Activated T-cell treated with anti-CD3 and anti-CD28 coated beads, Interleukin-2, amount 50 U/mL, for 72 hours (primary cell): ENCODE measurements around the gene GNAT3. TPM values are rescaled to one million over a fixed set of nuclear protein-coding genes. Genes with fewer than 3 reads are reported as not detected.

Experiments used
- ATAC-seq, 2 donors: fragments of 150-1000 bp; cut with Tn5 transposase; replicated peaks in 1 of 2; 2 replicates each; pipeline ENCODE4 v1.10.0; 2021; ENCODE audit warnings: moderate library complexity in 2 of 2, mild to moderate bottlenecking in 1 of 2
- DNase-seq, 2 donors: peaks; one replicate each; pipeline ENCODE4 v3.0.0; 2021 to 2022; ENCODE audit warnings: mixed read lengths in 1 of 2
- H3K27ac Mint-ChIP-seq: one replicate; pipeline ENCODE4 v1.8.0; 2022; ENCODE audit warnings: mild to moderate bottlenecking, moderate library complexity, mixed read lengths
- H3K27me3 Mint-ChIP-seq: one replicate; pipeline ENCODE4 v1.8.0; 2022; ENCODE audit warnings: low read depth, mixed read lengths
- H3K36me3 Mint-ChIP-seq, 2 donors: one replicate each; pipeline ENCODE4 v1.8.0; 2022; ENCODE audit warnings: mixed read lengths in 2 of 2, mild to moderate bottlenecking in 1 of 2; ENCODE audit not compliant: insufficient read depth in 2 of 2
- H3K4me1 Mint-ChIP-seq: one replicate; pipeline ENCODE4 v1.8.0; 2022; ENCODE audit warnings: low read depth, mixed read lengths
- H3K4me3 Mint-ChIP-seq, 2 donors: one replicate each; pipeline ENCODE4 v1.8.0; 2022; ENCODE audit warnings: mild to moderate bottlenecking in 2 of 2, mixed read lengths in 2 of 2, moderate library complexity in 2 of 2
- H3K9me3 Mint-ChIP-seq, 2 donors: one replicate each; pipeline ENCODE4 v1.8.0; 2022; ENCODE audit warnings: mixed read lengths in 2 of 2
- total RNA-seq, 2 donors: library from RNA; stranded (reverse); gene quantifications; one replicate each; pipeline ENCODE4 v1.2.3, GENCODE V29; 2022

Gene GNAT3
- total RNA-seq, 2 donors from 2014 or later = not detected

DNA sequence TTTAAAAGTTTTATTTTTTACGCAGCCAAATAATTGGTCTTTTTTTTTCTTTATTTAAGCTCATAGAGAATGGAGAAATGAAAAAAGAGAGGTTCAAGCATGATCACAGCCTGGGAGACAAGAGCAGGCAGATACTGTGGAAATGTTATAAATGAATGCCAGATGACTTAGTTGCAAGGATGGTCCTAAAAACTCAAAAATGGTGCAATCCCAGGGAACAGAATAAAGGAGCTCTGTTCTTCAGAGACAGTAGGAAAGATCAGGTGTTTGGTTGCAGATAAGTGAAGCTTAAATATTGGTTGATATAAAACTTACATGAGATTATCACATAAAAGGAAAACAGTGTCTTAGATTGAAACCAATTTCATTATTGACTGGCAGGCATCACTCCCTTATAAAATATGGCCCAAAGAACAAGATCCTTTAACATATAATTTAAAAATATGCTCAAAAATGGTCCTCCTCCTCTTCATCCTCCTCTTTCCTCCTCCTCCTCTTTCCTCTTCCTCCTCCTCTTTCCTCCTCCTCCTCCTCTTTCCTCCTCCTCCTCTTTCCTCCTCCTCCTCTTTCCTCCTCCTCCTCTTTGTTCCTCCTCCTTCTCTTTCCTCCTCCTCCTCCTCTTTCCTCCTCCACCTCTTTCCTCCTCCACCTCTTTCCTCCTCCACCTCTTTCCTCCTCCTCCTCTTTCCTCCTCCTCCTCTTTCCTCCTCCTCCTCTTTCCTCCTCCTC lies 18.6 kb downstream of the GNAT3 start:
- H3K4me3 Mint-ChIP-seq = no peak overlapping the region
- H3K27me3 Mint-ChIP-seq = peaks cover 6% of the 10 kb centered on the region
- H3K9me3 Mint-ChIP-seq = peaks cover 0 to 6% of the 10 kb centered on the region in 2 donors
- no peak overlapping the region for H3K27ac Mint-ChIP-seq
- H3K4me1 Mint-ChIP-seq = no peaks in the 10 kb centered on the region
- no peak for ATAC-seq
- H3K36me3 Mint-ChIP-seq = no peaks in the 10 kb centered on the region
- DNase-seq = no peak

DNA sequence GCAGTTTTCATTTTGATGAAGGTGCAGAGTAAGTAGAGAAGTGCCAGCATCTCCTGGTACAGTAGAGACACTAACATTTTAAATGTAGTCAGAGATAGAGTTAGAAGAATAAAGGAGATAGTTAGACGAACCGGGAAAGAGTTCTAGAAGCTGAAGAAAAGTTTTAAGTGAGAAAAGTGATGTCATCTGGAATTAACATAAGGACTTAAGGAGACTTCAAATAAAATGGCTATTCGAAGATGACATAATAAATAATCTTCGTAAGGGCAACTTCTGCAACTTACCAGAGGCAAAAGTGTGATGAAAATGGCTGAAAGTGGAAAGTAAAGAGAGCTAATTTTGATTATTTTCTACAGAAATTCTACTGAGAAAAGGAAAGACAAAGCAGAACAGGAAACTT lies 20.4 kb downstream of the GNAT3 start:
- no peak for DNase-seq
- ATAC-seq = no peak
- Mint-ChIP-seq H3K9me3 (peaks cover 0 to 7% of the 10 kb centered on the region in 2 donors), H3K36me3 (no peaks in the 10 kb centered on the region), H3K27me3 (peaks cover 6% of the 10 kb centered on the region), H3K4me3 (no peak overlapping the region), H3K27ac (no peak overlapping the region), H3K4me1 (no peaks in the 10 kb centered on the region)

- no peaks in the 10 kb centered on the region for H3K4me1 Mint-ChIP-seq
- H3K36me3 Mint-ChIP-seq = no peaks in the 10 kb centered on the region
- ATAC-seq (no peak), DNase-seq (no peak)
- H3K4me3 Mint-ChIP-seq = no peak overlapping the region
- no peak overlapping the region for H3K27ac Mint-ChIP-seq
- peaks cover 0 to 7% of the 10 kb centered on the region in 2 donors for H3K9me3 Mint-ChIP-seq
- H3K27me3 Mint-ChIP-seq = peaks cover 6% of the 10 kb centered on the region
These were observed 23.0 kb downstream of the GNAT3 start for GRCh38 chr7:80488851-80489370.

GRCh38 chr7:80488406-80488805 lies 23.5 kb downstream of the GNAT3 start:
- no peak for DNase-seq
- Mint-ChIP-seq H3K27ac (no peak overlapping the region), H3K27me3 (peaks cover 6% of the 10 kb centered on the region)

GRCh38 chr7:80485721-80486120 lies 26.1 kb downstream of the GNAT3 start:
- no peaks in the 10 kb centered on the region for H3K36me3 Mint-ChIP-seq
- DNase-seq (no peak), ATAC-seq (no peak)
- H3K27ac Mint-ChIP-seq = no peak overlapping the region
- peaks cover 6% of the 10 kb centered on the region for H3K27me3 Mint-ChIP-seq
- H3K4me3 Mint-ChIP-seq = no peak overlapping the region
- H3K4me1 Mint-ChIP-seq = no peaks in the 10 kb centered on the region
- peaks cover 3 to 8% of the 10 kb centered on the region in 2 donors for H3K9me3 Mint-ChIP-seq

More at GRCh38 chr7:80488406-80488805, 23.5 kb downstream of the GNAT3 start:
- H3K4me1 Mint-ChIP-seq = no peaks in the 10 kb centered on the region
- H3K4me3 Mint-ChIP-seq = no peak overlapping the region
- ATAC-seq = no peak
- no peaks in the 10 kb centered on the region for H3K36me3 Mint-ChIP-seq
- H3K9me3 Mint-ChIP-seq = peaks cover 3 to 9% of the 10 kb centered on the region in 2 donors

DNA sequence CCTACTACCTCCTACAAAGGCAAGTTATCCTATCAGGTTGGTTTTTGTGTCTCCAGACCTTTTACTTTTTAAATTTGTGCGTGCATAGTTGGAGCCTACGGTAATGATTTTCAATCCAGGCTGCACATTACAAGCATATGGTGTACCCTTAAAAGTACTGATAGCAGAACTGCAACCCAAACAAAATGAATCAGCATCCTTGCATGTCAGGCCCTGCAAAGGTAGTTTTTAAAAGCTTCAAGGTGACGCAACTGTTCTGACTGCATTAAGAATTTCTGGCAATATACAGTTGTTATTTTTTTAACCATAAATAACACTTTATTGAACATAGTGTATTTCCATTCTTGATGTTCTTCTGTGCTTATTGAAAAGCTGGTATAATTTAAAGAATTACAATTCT lies 28.9 kb downstream of the GNAT3 start:
- H3K27me3 Mint-ChIP-seq = no peaks in the 10 kb centered on the region
- no peaks in the 10 kb centered on the region for H3K4me1 Mint-ChIP-seq
- no peaks in the 10 kb centered on the region for H3K36me3 Mint-ChIP-seq
- ATAC-seq (no peak), DNase-seq (no peak)
- H3K9me3 Mint-ChIP-seq = peaks cover 3 to 7% of the 10 kb centered on the region in 2 donors
- no peak overlapping the region for H3K4me3 Mint-ChIP-seq
- H3K27ac Mint-ChIP-seq = no peak overlapping the region

GRCh38 chr7:80481196-80481884 lies 30.5 kb downstream of the GNAT3 start:
- ATAC-seq = no peak
- Mint-ChIP-seq H3K4me3 (no peak overlapping the region), H3K27ac (no peak overlapping the region), H3K36me3 (no peaks in the 10 kb centered on the region), H3K4me1 (no peaks in the 10 kb centered on the region), H3K27me3 (no peaks in the 10 kb centered on the region), H3K9me3 (peaks cover 3 to 5% of the 10 kb centered on the region in 2 donors)
- DNase-seq = no peak

DNA sequence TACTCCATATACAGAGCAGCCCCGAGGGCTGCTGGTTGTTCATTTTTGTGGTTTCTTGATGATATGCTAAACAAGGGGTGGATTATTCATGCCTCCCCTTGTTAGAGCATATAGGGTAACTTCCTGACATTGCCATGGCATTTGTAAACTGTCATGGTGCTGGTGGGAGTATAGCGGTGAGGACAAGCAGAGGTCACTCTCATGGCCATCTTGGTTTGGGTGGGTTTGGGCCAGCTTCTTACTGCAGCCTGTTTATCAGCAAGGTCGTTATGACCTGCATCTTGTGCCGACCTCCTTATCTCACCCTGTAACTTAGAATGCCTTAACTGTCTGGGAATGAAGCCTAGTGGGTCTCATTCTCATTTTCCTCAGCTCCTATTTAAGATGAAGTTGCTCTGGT lies 31.3 kb downstream of the GNAT3 start:
- DNase-seq (no peak), ATAC-seq (no peak)
- H3K4me3 Mint-ChIP-seq = no peak overlapping the region
- H3K27me3 Mint-ChIP-seq = no peaks in the 10 kb centered on the region
- H3K9me3 Mint-ChIP-seq = peaks cover 3 to 5% of the 10 kb centered on the region in 2 donors
- no peak overlapping the region for H3K27ac Mint-ChIP-seq
- H3K36me3 Mint-ChIP-seq = no peaks in the 10 kb centered on the region
- no peaks in the 10 kb centered on the region for H3K4me1 Mint-ChIP-seq

DNA sequence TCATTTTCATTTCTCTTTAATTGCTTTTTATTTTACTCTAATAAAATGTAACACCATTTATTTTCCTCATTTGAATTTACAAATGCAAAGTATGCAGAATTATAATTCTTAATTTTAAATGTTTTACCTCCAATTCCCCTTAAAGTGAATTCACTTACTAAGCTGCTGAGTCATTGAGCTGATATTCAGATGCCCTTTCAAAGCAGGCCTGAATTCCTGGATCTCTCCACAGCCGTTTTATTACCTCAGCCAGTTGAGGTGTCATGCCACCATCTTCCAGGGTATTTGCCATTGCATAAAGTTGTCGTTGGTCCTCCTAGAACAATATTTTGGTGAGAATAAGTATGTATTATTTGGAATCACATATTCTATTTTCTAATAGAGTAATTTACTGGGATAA lies 33.2 kb downstream of the GNAT3 start:
- H3K36me3 Mint-ChIP-seq = no peaks in the 10 kb centered on the region
- no peak for DNase-seq
- no peaks in the 10 kb centered on the region for H3K4me1 Mint-ChIP-seq
- ATAC-seq = no peak
- no peak overlapping the region for H3K27ac Mint-ChIP-seq
- no peaks in the 10 kb centered on the region for H3K27me3 Mint-ChIP-seq
- H3K4me3 Mint-ChIP-seq = no peak overlapping the region
- peaks cover 3 to 5% of the 10 kb centered on the region in 2 donors for H3K9me3 Mint-ChIP-seq

- no peak for ATAC-seq
- H3K36me3 Mint-ChIP-seq = no peaks in the 10 kb centered on the region
- H3K27me3 Mint-ChIP-seq = no peaks in the 10 kb centered on the region
- H3K4me3 Mint-ChIP-seq = no peak overlapping the region
- no peak for DNase-seq
- H3K4me1 Mint-ChIP-seq = no peaks in the 10 kb centered on the region
- no peak overlapping the region for H3K27ac Mint-ChIP-seq
- H3K9me3 Mint-ChIP-seq = no peaks in the 10 kb centered on the region
These were observed 35.8 kb downstream of the GNAT3 start for GRCh38 chr7:80476035-80476434.

GRCh38 chr7:80475383-80475782 lies 36.5 kb downstream of the GNAT3 start:
- no peak overlapping the region for H3K4me3 Mint-ChIP-seq
- ATAC-seq (no peak), DNase-seq (no peak)
- H3K27ac Mint-ChIP-seq = no peak overlapping the region
- H3K27me3 Mint-ChIP-seq = no peaks in the 10 kb centered on the region
- no peaks in the 10 kb centered on the region for H3K36me3 Mint-ChIP-seq
- no peaks in the 10 kb centered on the region for H3K4me1 Mint-ChIP-seq
- no peaks in the 10 kb centered on the region for H3K9me3 Mint-ChIP-seq

DNA sequence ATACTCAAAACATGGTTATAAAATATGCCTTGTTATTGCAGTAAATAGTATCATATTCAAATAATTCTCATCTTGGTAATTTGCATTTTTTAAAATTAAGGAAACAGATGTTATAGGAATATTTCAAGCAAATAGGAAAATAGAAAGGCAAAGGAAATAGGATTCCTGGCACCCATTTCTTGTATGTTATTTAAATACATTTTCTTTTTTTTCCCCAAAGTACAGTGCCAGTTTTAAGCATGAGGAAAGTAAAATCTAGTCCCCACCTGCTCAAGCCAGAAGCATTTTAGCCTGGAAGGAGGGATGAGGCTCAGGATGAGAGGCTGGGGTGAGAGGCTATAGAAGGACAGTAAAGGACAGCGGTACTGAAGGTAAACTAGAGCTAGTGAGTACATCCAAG lies 38.1 kb downstream of the GNAT3 start:
- Mint-ChIP-seq H3K9me3 (no peaks in the 10 kb centered on the region), H3K4me1 (no peaks in the 10 kb centered on the region), H3K27me3 (no peaks in the 10 kb centered on the region), H3K36me3 (no peaks in the 10 kb centered on the region), H3K27ac (no peak overlapping the region), H3K4me3 (no peak overlapping the region)
- DNase-seq (no peak), ATAC-seq (no peak)

DNA sequence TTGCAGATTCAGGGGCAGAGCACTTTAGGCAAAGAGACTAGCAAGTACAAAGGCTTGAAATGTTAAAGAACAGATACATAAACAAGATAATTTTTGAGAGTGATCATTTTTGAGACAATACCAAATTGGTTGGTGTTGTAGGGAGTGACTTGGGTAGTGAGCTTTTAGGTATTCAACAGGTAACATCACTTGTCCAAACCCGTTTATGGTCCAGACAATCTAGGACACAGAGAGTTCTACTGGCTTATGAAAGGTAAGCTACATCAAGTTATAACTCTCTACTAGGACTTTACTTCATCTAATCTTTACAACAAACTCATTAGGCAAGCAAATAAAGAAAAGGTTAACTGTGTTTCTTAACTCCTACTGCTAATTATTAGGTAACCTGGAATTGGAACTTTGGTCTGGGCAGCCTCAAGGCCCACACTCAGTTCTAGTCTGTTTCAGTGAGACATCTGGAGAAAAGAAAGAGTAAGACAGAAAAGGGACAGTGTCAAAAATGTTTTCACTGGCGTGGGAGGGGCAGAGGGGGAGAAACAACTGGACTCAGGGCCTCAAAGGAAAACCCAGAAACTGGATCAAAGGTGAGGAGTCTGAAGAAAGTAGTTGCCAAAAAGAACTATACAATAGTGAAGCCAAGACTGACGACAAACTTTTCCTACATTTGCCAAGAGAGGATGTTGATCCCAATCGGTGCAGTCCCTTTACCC lies 39.2 kb downstream of the GNAT3 start:
- DNase-seq (no peak), ATAC-seq (no peak)
- Mint-ChIP-seq H3K36me3 (no peaks in the 10 kb centered on the region), H3K4me3 (no peak overlapping the region), H3K9me3 (no peaks in the 10 kb centered on the region), H3K4me1 (no peaks in the 10 kb centered on the region), H3K27me3 (no peaks in the 10 kb centered on the region), H3K27ac (no peak overlapping the region)
